ENCODE results near the gene MRTFA. TPM values are rescaled to one million over a fixed set of nuclear protein-coding genes. Genes with fewer than 3 reads are reported as not detected.

Gene MRTFA
- total RNA-seq, 4 donors from 2014 or later, result 24.5 to 56.3 (median 40.9) TPM

DNA sequence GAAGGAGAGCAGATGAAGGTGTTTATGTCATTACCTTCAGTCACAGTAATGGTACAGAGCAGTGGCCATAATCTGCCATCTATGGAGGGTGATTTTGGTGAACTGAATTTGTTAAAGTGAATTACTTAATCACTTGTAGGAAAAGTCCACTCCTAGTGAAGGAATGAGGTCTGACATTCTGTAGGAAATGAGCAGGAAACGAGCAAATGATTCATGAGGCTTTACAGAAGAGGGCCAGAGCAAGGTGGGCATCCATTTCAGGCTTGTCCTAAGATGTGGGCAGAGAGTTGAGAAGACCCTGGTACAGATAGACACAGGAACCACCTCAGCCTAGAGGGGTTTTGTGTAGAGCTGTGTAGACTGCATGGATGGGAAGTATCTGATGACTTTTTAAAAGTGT is 272.1 kb downstream of the MRTFA start:
- peaks cover 44 to 93% (median 62%) of the 10 kb centered on the region in 3 donors for H3K36me3 ChIP-seq
- TF ChIP-seq CTCF (IDR thresholded peaks at IDR 0.05) (no peak), POLR2A (IDR thresholded peaks at IDR 0.05) (no peak)
- peaks cover 0 to 17% (median 0%) of the 10 kb centered on the region in 3 donors for H3K4me1 ChIP-seq
- H3K27me3 ChIP-seq, result no peaks in the 10 kb centered on the region
- intact Hi-C loops (cut with DNase I), result no loop called here
- WGBS, 2 donors, result 80 to 100% methylated on average over 1 of the region's 1 CpG
- no peak overlapping the region for H3K4me3 ChIP-seq
- no peaks in the 10 kb centered on the region for H3K9me3 ChIP-seq
- H3K27ac ChIP-seq, result no peak overlapping the region
- no peak for DNase-seq

DNA sequence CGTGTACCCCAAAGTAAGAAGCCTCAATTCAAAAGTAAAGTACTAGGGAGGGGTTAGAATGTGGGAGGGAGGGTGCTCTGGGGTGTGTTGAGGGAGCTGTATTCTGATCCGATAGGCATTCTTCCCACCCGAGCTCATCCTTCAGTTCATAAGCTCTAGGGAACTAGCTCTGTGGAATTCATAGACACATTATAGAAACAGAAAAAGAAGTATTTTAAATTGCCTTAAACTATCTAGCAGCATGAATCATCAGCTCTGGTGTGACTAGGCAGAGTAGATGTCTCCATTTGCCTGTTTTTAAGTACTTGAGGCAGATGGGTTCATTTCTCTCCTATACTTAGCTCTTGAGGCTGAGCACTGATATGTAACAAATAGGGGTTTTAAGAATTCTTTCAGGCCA is 273.5 kb downstream of the MRTFA start:
- Histone ChIP-seq H3K36me3 (peaks cover 44 to 100% (median 65%) of the 10 kb centered on the region in 3 donors), H3K9me3 (no peaks in the 10 kb centered on the region), H3K27me3 (no peaks in the 10 kb centered on the region), H3K27ac (no peak overlapping the region), H3K4me1 (peaks cover 0 to 11% (median 0%) of the 10 kb centered on the region in 3 donors), H3K4me3 (no peak overlapping the region)
- no peak for DNase-seq
- no peak for TF ChIP-seq POLR2A (IDR thresholded peaks at IDR 0.05)
- no peak for TF ChIP-seq CTCF (IDR thresholded peaks at IDR 0.05)
- intact Hi-C loops (cut with DNase I), result no loop called here
- 91 to 95% methylated on average over 3 of the region's 3 CpGs for WGBS, 2 donors

GRCh38 chr22:40361100-40361499 is 275.4 kb downstream of the MRTFA start:
- whole genome bisulfite sequencing, 2 donors, result 94% methylated on average over 3 of the region's 5 CpGs
- Histone ChIP-seq H3K4me3 (no peak overlapping the region), H3K36me3 (peaks cover 49 to 100% (median 65%) of the 10 kb centered on the region in 3 donors), H3K4me1 (no peaks in the 10 kb centered on the region), H3K27me3 (no peaks in the 10 kb centered on the region), H3K27ac (no peak overlapping the region), H3K9me3 (no peaks in the 10 kb centered on the region)
- DNase-seq, result no peak
- TF ChIP-seq POLR2A (IDR thresholded peaks at IDR 0.05), result no peak
- no peak for TF ChIP-seq CTCF (IDR thresholded peaks at IDR 0.05)
- intact Hi-C loops (cut with DNase I), result no loop called here

Other genes with a start within 250 kb of the MRTFA start
- gene MCHR1, start 42.8 kb upstream of the MRTFA start, total RNA-seq, result under 1 TPM in 1 of 4 donors, not detected in 3; 0.56 TPM
- gene SLC25A17, start 182.6 kb upstream of the MRTFA start, total RNA-seq, result 10 to 100 TPM; 11.0 to 19.0 (median 15.5) TPM
- 100 to 1,000 TPM in 2 of 4 donors, 10 to 100 TPM in 2; 56.2 to 189 (median 104) TPM for gene ST13, start 219.9 kb upstream of the MRTFA start, total RNA-seq
- 10 to 100 TPM in 1 of 4 donors, 1 to 10 TPM in 3; 6.9 to 16.1 (median 9.0) TPM for gene XPNPEP3, start 220.4 kb upstream of the MRTFA start, total RNA-seq
- gene DNAJB7, start 225.4 kb upstream of the MRTFA start, total RNA-seq, result not detected

All from esophagus squamous epithelium (tissue), 5 donors.